ENCODE results near the gene SPINT4.
"Not testable (repeated sequence)": the region's sequence is repeated elsewhere in the genome, so short reads cannot be mapped to it uniquely, and the experiment has no call there.

The SPINT4 gene

DNA sequence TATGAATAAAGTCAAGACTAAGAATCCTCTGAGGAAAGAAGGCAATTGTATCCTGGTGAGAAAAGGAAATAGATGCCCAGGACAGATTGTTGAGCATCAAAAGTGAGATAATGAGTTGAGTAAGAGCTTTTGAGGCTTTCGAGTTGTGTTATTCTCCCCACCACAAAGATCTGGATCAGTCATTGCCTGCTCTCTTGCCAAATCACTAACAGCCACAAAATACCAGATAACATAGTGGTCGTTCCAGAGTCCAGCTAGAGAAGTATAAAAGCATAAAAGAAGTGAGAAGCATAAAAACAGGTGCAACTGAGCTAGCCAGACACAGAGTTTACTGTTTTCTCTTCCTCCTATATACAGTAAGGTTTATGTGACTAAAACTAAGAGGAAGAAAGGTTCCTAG is 4.9 kb downstream of the SPINT4 start:
- peaks cover 7% of the 10 kb centered on the region for H3K9me3 ChIP-seq (ENCODE audit: control insufficient read depth, low read length)
- H3K4me3 ChIP-seq (ENCODE audit: extremely low read depth, insufficient read depth, low read length, poor library complexity, severe bottlenecking): no peak overlapping the region
- no peaks in the 10 kb centered on the region for H3K36me3 ChIP-seq (ENCODE audit: control insufficient read depth, insufficient read depth, low read length)
- H3K4me1 ChIP-seq (ENCODE audit: control insufficient read depth, insufficient read depth, low read length, poor library complexity, severe bottlenecking): no peaks in the 10 kb centered on the region
- WGBS, 2 experiments (ENCODE audit: insufficient coverage in 2 of 2): no CpG with 5 or more reads among the region's 2 CpGs
- H3K27ac ChIP-seq (ENCODE audit: low read depth, low read length, severe bottlenecking): no peak overlapping the region

DNA sequence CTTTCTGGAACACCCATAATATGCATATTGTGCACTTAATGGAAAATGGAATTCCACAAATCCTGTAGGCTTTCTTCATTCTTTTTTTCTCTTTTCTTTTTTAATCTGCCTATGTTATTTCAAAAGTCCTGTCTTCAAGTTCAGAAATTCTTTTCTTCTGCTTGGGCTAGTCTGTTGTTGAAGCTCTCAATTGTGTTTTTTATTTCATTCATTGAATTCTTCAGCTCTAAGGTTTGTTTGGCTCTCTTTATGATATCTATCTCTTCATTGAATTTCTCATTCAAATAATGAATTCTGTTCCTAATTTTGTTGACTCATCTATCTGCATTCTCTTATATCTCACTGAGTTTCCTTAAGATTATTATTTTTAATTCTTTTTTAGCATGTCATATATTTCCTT is 10.1 kb downstream of the SPINT4 start:
- no peak overlapping the region for H3K27ac ChIP-seq (ENCODE audit: low read depth, low read length, severe bottlenecking)
- no peak overlapping the region for H3K4me3 ChIP-seq (ENCODE audit: extremely low read depth, insufficient read depth, low read length, poor library complexity, severe bottlenecking)
- peaks cover 19% of the 10 kb centered on the region for H3K9me3 ChIP-seq (ENCODE audit: control insufficient read depth, low read length)
- H3K36me3 ChIP-seq (ENCODE audit: control insufficient read depth, insufficient read depth, low read length): no peaks in the 10 kb centered on the region
- no peaks in the 10 kb centered on the region for H3K4me1 ChIP-seq (ENCODE audit: control insufficient read depth, insufficient read depth, low read length, poor library complexity, severe bottlenecking)

DNA sequence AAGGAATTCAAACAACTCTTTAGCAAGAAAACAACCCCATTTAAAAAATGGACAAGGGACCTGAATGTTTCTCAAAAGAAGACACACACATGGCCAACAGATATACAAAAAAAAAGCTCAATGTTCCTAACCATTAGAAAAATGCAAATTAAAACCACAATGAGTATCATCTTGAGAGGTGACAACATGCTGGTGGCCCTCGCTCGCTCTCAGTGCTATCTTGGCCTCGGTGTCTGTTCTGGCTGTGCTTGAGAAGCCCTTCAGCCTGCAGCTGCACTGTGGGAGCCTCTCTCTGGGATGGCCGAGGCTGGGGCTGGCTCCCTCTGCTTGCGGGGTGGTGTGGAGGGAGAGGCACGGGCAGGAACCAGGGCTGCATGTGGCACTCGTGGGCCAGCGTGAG is 13.4 kb downstream of the SPINT4 start:
- peaks cover 19% of the 10 kb centered on the region for H3K9me3 ChIP-seq (ENCODE audit: control insufficient read depth, low read length)
- no peaks in the 10 kb centered on the region for H3K36me3 ChIP-seq (ENCODE audit: control insufficient read depth, insufficient read depth, low read length)
- no peaks in the 10 kb centered on the region for H3K4me1 ChIP-seq (ENCODE audit: control insufficient read depth, insufficient read depth, low read length, poor library complexity, severe bottlenecking)
- WGBS, 2 experiments (ENCODE audit: insufficient coverage in 2 of 2): 91 to 92% methylated on average over 8 of the region's 8 CpGs
- H3K27ac ChIP-seq (ENCODE audit: low read depth, low read length, severe bottlenecking): no peak overlapping the region
- H3K4me3 ChIP-seq (ENCODE audit: extremely low read depth, insufficient read depth, low read length, poor library complexity, severe bottlenecking): no peak overlapping the region

DNA sequence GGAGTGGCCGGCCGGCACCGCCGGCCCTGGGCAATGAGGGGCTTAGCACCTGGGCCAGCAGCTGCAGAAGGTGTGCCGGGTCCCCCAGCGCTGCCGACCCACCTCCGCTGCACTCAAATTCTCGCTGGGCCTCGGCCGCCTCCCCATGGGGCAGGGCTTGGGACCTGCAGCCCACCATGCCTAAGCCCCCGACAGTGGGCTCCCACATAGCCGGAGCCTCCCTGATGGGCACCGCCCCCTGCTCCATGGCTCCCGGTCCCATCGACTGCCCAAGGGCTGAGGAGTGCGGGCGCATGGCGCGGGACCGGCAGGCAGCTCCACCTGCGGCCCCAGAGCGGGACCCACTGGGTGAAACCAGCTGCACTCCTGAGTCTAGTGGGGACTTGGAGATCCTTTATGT is 13.8 kb downstream of the SPINT4 start:
- 95 to 96% methylated on average over 22 to 23 of the region's 23 CpGs for WGBS, 2 experiments (ENCODE audit: insufficient coverage in 2 of 2)
- Histone ChIP-seq H3K9me3 (ENCODE audit: control insufficient read depth, low read length) (peaks cover 19% of the 10 kb centered on the region), H3K4me1 (ENCODE audit: control insufficient read depth, insufficient read depth, low read length, poor library complexity, severe bottlenecking) (no peaks in the 10 kb centered on the region), H3K36me3 (ENCODE audit: control insufficient read depth, insufficient read depth, low read length) (no peaks in the 10 kb centered on the region), H3K4me3 (ENCODE audit: extremely low read depth, insufficient read depth, low read length, poor library complexity, severe bottlenecking) (no peak overlapping the region), H3K27ac (ENCODE audit: low read depth, low read length, severe bottlenecking) (no peak overlapping the region)

DNA sequence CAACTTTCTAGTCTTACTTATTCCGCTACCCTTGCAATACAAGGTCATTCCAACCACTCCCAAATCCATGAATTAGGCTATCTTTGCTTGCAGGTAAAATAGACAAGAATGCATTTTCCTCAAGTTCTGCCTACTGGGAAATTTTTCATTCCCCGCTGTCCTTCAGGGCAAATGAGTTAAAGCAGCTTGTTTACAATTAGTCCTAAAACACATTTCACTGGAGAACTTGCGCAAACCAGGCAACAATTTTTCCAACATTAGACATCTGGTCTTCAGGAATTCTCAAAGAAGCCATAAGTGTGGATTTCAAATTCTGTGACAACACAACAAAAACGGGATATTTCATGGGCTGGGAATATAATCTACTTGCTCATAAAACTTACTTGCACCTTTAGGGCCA is 20.4 kb downstream of the SPINT4 start:
- Histone ChIP-seq H3K27ac (ENCODE audit: low read depth, low read length, severe bottlenecking) (no peak overlapping the region), H3K4me3 (ENCODE audit: extremely low read depth, insufficient read depth, low read length, poor library complexity, severe bottlenecking) (no peak overlapping the region), H3K4me1 (ENCODE audit: control insufficient read depth, insufficient read depth, low read length, poor library complexity, severe bottlenecking) (no peaks in the 10 kb centered on the region), H3K36me3 (ENCODE audit: control insufficient read depth, insufficient read depth, low read length) (no peaks in the 10 kb centered on the region), H3K9me3 (ENCODE audit: control insufficient read depth, low read length) (no peaks in the 10 kb centered on the region)
- WGBS, 2 experiments (ENCODE audit: insufficient coverage in 2 of 2): 96 to 100% methylated on average over 2 to 3 of the region's 4 CpGs

DNA sequence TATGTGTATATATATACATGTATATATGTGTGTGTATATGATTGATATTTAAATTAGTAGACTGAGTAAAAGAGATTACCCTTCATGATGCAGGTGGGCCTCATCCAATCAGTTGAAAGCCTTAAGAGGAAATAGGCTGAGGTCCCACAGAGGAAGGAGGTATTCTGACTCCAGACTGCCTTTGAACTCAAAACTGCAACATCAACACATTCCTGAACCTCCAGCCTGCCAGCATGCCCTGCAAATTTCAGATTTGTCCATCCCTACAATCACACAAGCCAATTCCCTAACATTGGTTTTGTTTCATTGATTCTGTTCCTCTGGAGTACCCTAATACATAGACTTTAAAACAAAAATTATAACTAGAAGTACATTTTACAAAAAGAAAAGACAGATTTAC is 22.9 kb downstream of the SPINT4 start:
- no peak overlapping the region for H3K27ac ChIP-seq (ENCODE audit: low read depth, low read length, severe bottlenecking)
- no peaks in the 10 kb centered on the region for H3K36me3 ChIP-seq (ENCODE audit: control insufficient read depth, insufficient read depth, low read length)
- no peak overlapping the region for H3K4me3 ChIP-seq (ENCODE audit: extremely low read depth, insufficient read depth, low read length, poor library complexity, severe bottlenecking)
- H3K4me1 ChIP-seq (ENCODE audit: control insufficient read depth, insufficient read depth, low read length, poor library complexity, severe bottlenecking): no peaks in the 10 kb centered on the region
- no peaks in the 10 kb centered on the region for H3K9me3 ChIP-seq (ENCODE audit: control insufficient read depth, low read length)

DNA sequence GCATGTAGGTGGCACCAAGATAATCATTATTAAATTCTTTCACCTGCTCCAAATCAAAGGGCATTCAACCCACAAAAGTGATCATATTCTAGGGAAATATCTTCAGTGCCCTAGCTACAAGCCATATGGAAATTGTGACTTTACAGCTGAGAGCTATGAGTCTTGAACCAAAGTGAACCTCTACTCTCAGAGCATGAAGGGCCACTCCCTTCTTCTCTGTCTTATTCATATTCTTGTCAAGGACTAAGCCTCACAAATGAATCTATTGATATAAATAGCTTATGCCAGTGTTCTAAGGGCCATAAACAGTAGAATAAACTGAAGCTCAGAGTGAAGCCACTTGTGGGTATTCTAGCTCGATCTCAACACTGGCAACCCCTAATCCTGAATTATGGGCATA is 29.6 kb downstream of the SPINT4 start:
- H3K27ac ChIP-seq (ENCODE audit: low read depth, low read length, severe bottlenecking): no peak overlapping the region
- 60 to 100% methylated on average over 1 of the region's 1 CpG for WGBS, 2 experiments (ENCODE audit: insufficient coverage in 2 of 2)

DNA sequence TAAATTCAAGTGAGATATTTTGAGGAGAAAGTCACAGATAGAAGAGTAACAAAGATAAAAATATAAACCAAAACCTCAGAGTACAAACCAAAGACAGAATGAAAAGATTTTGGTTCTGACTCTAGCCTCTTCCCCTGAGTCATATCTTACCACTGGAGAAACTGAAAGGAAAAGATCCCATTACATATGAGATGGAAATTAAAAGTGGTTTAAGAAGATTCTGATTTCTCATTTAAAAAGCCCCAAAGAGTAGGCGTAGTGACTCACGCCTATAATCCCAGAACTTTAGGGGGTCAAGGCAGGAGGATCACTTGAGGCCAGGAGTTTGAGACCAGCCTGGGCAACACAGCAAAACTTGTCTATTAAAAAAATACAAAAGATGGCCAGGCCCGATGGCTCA is 30.6 kb downstream of the SPINT4 start:
- Histone ChIP-seq H3K4me3 (ENCODE audit: extremely low read depth, insufficient read depth, low read length, poor library complexity, severe bottlenecking) (no peak overlapping the region), H3K27ac (ENCODE audit: low read depth, low read length, severe bottlenecking) (no peak overlapping the region), H3K9me3 (ENCODE audit: control insufficient read depth, low read length) (no peaks in the 10 kb centered on the region), H3K36me3 (ENCODE audit: control insufficient read depth, insufficient read depth, low read length) (no peaks in the 10 kb centered on the region), H3K4me1 (ENCODE audit: control insufficient read depth, insufficient read depth, low read length, poor library complexity, severe bottlenecking) (no peaks in the 10 kb centered on the region)
- 80 to 86% methylated on average over 1 to 2 of the region's 3 CpGs for WGBS, 2 experiments (ENCODE audit: insufficient coverage in 2 of 2)

More for the DNA sequence above, 29.6 kb downstream of the SPINT4 start:
- no peaks in the 10 kb centered on the region for H3K9me3 ChIP-seq (ENCODE audit: control insufficient read depth, low read length)
- no peaks in the 10 kb centered on the region for H3K36me3 ChIP-seq (ENCODE audit: control insufficient read depth, insufficient read depth, low read length)
- no peaks in the 10 kb centered on the region for H3K4me1 ChIP-seq (ENCODE audit: control insufficient read depth, insufficient read depth, low read length, poor library complexity, severe bottlenecking)
- no peak overlapping the region for H3K4me3 ChIP-seq (ENCODE audit: extremely low read depth, insufficient read depth, low read length, poor library complexity, severe bottlenecking)

DNA sequence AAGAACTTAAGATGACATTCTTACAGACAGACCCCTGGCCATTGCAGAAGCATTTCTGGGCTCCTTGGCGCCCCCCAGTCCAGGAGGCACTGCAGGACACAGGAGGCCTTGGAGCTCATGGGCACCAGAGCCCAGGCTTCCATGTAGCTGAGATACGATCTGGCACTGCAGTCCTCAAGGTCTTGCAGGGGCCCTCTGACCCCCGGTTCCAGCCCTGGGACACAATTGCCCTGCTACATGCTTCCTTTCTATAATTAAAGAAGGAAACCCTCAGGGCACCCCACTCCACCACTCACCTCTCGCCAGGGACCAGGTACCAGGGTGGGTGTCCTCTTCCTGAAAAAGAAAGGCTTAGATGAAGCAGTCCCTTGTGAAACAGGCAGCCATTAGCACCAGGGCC is 35.9 kb downstream of the SPINT4 start:
- no peaks in the 10 kb centered on the region for H3K9me3 ChIP-seq (ENCODE audit: control insufficient read depth, low read length)
- 87% methylated on average over 3 of the region's 4 CpGs; no CpG with 5 or more reads in 1 of the 2 experiments for WGBS, 2 experiments (ENCODE audit: insufficient coverage in 2 of 2)
- H3K36me3 ChIP-seq (ENCODE audit: control insufficient read depth, insufficient read depth, low read length): no peaks in the 10 kb centered on the region
- H3K27ac ChIP-seq (ENCODE audit: low read depth, low read length, severe bottlenecking): no peak overlapping the region
- H3K4me3 ChIP-seq (ENCODE audit: extremely low read depth, insufficient read depth, low read length, poor library complexity, severe bottlenecking): no peak overlapping the region
- no peaks in the 10 kb centered on the region for H3K4me1 ChIP-seq (ENCODE audit: control insufficient read depth, insufficient read depth, low read length, poor library complexity, severe bottlenecking)

DNA sequence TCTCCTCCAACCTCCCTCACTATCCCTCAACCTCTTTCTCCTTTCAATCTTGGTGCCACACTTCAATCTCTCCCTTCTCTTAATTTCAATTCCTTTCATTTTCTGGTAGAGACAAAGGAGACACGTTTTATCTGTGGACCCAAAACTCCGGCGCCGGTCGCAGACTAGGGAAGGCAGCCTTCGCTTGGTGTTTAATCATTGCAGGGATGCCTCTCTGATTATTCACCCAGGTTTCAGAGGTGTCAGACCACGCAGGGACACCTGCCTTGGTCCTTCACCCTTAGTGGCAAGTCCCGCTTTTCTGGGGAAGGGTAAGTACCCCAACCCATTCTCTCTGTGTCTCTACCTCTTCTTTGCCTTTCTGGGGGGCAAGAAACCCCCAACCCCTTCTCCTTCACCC is 37.8 kb downstream of the SPINT4 start:
- H3K27ac ChIP-seq (ENCODE audit: low read depth, low read length, severe bottlenecking); H3K9me3 ChIP-seq (ENCODE audit: control insufficient read depth, low read length); H3K4me1 ChIP-seq (ENCODE audit: control insufficient read depth, insufficient read depth, low read length, poor library complexity, severe bottlenecking); H3K4me3 ChIP-seq (ENCODE audit: extremely low read depth, insufficient read depth, low read length, poor library complexity, severe bottlenecking); H3K36me3 ChIP-seq (ENCODE audit: control insufficient read depth, insufficient read depth, low read length): not testable (repeated sequence)
- 92 to 100% methylated on average over 4 to 6 of the region's 8 CpGs for WGBS, 2 experiments (ENCODE audit: insufficient coverage in 2 of 2)

DNA sequence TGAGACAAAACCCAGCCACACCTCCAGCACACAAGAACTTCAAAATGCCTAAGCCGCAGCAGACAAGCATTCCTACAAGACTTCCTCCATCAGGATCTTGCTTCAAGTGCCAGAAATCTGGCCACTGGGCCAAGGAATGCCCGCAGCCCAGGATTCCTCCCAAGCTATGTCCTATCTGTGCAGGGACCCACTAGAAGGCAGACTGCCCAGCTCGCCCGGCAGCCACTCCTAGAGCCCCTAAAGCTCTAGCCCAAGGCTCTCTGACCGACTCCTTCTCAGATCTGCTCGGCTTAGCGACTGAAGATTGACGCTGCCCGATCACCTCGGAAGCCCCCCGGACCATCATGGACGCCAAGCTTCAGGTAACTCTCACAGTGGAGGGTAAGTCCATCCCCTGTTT is 39.8 kb downstream of the SPINT4 start:
- not testable (repeated sequence) for H3K36me3 ChIP-seq (ENCODE audit: control insufficient read depth, insufficient read depth, low read length)

More for the DNA sequence above, 39.8 kb downstream of the SPINT4 start:
- H3K27ac ChIP-seq (ENCODE audit: low read depth, low read length, severe bottlenecking); H3K4me3 ChIP-seq (ENCODE audit: extremely low read depth, insufficient read depth, low read length, poor library complexity, severe bottlenecking); H3K4me1 ChIP-seq (ENCODE audit: control insufficient read depth, insufficient read depth, low read length, poor library complexity, severe bottlenecking); H3K9me3 ChIP-seq (ENCODE audit: control insufficient read depth, low read length): not testable (repeated sequence)
- WGBS, 2 experiments (ENCODE audit: insufficient coverage in 2 of 2): 95 to 96% methylated on average over 5 of the region's 12 CpGs
